A673 (cell line): ENCODE measurements around the gene OR5AU1. TPM values are rescaled to one million over a fixed set of nuclear protein-coding genes. Genes with fewer than 3 reads are reported as not detected.

Experiments used
- BruUV-seq: library from RNA; stranded (reverse); fragments of 400-500 nt; replicated peaks from 2 replicates; lab custom pipeline; 2021; lab: Mats Ljungman, UMichigan
- CTCF ChIA-PET: fragments of 300-600 bp; sonication (Branson Sonifier 250); formaldehyde crosslinking; loops from one replicate; lab custom pipeline; 2022; ENCODE audit warnings: antibody characterized with exemption; lab: Charles Lee
- POLR2A ChIA-PET: fragments of 300-600 bp; sonication (Branson Sonifier 250); formaldehyde crosslinking; loops from one replicate; lab custom pipeline; 2022; ENCODE audit warnings: antibody characterized with exemption; ENCODE audit not compliant: low non-redundant PET; lab: Charles Lee
- DNase-seq: peaks from one replicate; pipeline ENCODE4 v3.0.0-alpha.2; 2015; ENCODE audit warnings: low spot score
- H3K27ac ChIP-seq: fragments of 200-600 bp; sonication (generic); 2 replicates; pipeline ENCODE4 v1.5.1; 2016; ENCODE audit warnings: mixed run types, low read depth, mild to moderate bottlenecking, mixed read lengths, antibody characterized with exemption, low read length; ENCODE audit not compliant: poor library complexity, severe bottlenecking
- H3K27me3 ChIP-seq: fragments of 200-600 bp; sonication (generic); replicated peaks from 2 replicates; pipeline ENCODE4 v1.6.1; 2017; ENCODE audit warnings: mixed run types, low read depth, mild to moderate bottlenecking, mixed read lengths, antibody characterized with exemption, low read length; ENCODE audit not compliant: insufficient read depth, poor library complexity
- H3K36me3 ChIP-seq: fragments of 200-600 bp; sonication (generic); 2 replicates; pipeline ENCODE4 v1.6.1; 2016; ENCODE audit warnings: mixed run types, mild to moderate bottlenecking, mixed read lengths, antibody characterized with exemption, low read length; ENCODE audit not compliant: insufficient read depth, poor library complexity, severe bottlenecking
- H3K4me1 ChIP-seq: fragments of 200-600 bp; sonication (generic); 2 replicates; pipeline ENCODE4 v1.6.1; 2017; ENCODE audit warnings: mixed run types, mild to moderate bottlenecking, mixed read lengths, antibody characterized with exemption, low read length; ENCODE audit not compliant: insufficient read depth, poor library complexity, severe bottlenecking
- H3K4me3 ChIP-seq: fragments of 200-600 bp; sonication (generic); 2 replicates; pipeline ENCODE4 v1.5.1; 2016; ENCODE audit warnings: low read depth, mixed run types, mild to moderate bottlenecking, mixed read lengths, low read length; ENCODE audit not compliant: poor library complexity, severe bottlenecking
- H3K9me3 ChIP-seq: fragments of 200-600 bp; sonication (generic); 2 replicates; pipeline ENCODE4 v1.6.1; 2016; ENCODE audit warnings: mixed run types, low read depth, mild to moderate bottlenecking, mixed read lengths, antibody characterized with exemption, low read length; ENCODE audit not compliant: poor library complexity, severe bottlenecking
- EZH2 ChIP-seq: fragments of 200-600 bp; sonication (generic); IDR thresholded peaks from 2 replicates; pipeline ENCODE4 v1.6.1; 2017; ENCODE audit warnings: borderline replicate concordance, low read depth, mild to moderate bottlenecking, mixed read lengths, antibody characterized with exemption, low read length; ENCODE audit not compliant: poor library complexity, severe bottlenecking
- intact Hi-C: fragments of 100-400 bp; cut with micrococcal nuclease; formaldehyde crosslinking; loops from one replicate; pipeline ENCODE4 v1.10.0; 2022; ENCODE audit not compliant: unreplicated experiment
- total RNA-seq: library from RNA; stranded (reverse); gene quantifications from 2 replicates; pipeline ENCODE4 v1.2.3, GENCODE V29; 2021
- TF ChIP-seq, protein P1 (sequence below): fragments of 300-800, 200-600 bp; sonication (generic); conservative IDR thresholded peaks from 2 replicates; pipeline ENCODE4 v1.5.1; 2017; ENCODE audit warnings: low read depth, mild to moderate bottlenecking, antibody characterized with exemption, low read length, moderate library complexity, mixed read lengths

OR5AU1 gene
- total RNA-seq, 1 experiment from 2014 or later: not detected

- TF ChIP-seq EZH2: no peak
- TF ChIP-seq, protein P1, sequence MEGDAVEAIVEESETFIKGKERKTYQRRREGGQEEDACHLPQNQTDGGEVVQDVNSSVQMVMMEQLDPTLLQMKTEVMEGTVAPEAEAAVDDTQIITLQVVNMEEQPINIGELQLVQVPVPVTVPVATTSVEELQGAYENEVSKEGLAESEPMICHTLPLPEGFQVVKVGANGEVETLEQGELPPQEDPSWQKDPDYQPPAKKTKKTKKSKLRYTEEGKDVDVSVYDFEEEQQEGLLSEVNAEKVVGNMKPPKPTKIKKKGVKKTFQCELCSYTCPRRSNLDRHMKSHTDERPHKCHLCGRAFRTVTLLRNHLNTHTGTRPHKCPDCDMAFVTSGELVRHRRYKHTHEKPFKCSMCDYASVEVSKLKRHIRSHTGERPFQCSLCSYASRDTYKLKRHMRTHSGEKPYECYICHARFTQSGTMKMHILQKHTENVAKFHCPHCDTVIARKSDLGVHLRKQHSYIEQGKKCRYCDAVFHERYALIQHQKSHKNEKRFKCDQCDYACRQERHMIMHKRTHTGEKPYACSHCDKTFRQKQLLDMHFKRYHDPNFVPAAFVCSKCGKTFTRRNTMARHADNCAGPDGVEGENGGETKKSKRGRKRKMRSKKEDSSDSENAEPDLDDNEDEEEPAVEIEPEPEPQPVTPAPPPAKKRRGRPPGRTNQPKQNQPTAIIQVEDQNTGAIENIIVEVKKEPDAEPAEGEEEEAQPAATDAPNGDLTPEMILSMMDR: no peak
- H3K4me3 ChIP-seq: no peak overlapping the region
- H3K36me3 ChIP-seq: no peaks in the 10 kb centered on the region
- no peak for DNase-seq
- H3K9me3 ChIP-seq: no peaks in the 10 kb centered on the region
- H3K27me3 ChIP-seq: no peaks in the 10 kb centered on the region
- H3K27ac ChIP-seq: no peak overlapping the region
- H3K4me1 ChIP-seq: peaks cover 7% of the 10 kb centered on the region
- ChIA-PET CTCF (no interaction called here), POLR2A (no interaction called here)
- BruUV-seq: no TSS peak
- intact Hi-C loops: no loop called here
Observed at GRCh38 chr14:21112255-21112654, 43.6 kb downstream of the OR5AU1 start.

GRCh38 chr14:21109377-21110138 is 46.3 kb downstream of the OR5AU1 start:
- TF ChIP-seq EZH2: no peak
- TF ChIP-seq, protein P1: no peak
- no TSS peak for BruUV-seq
- Histone ChIP-seq H3K36me3 (no peaks in the 10 kb centered on the region), H3K27ac (peak overlapping the region; percentile 7), H3K4me3 (no peak overlapping the region), H3K9me3 (no peaks in the 10 kb centered on the region), H3K27me3 (no peaks in the 10 kb centered on the region), H3K4me1 (peaks cover 18% of the 10 kb centered on the region)
- peak; percentile 47 for DNase-seq
- intact Hi-C loops: loop anchor here (5.0 kb wide), 1 partner anchor 252 kb away; no protein-coding TSS in a partner anchor
- CTCF ChIA-PET: interaction anchor here (1.2 to 1.6 kb wide), 2 partner anchors 10 to 41 kb away, joined by 4 to 7 read pairs; no protein-coding TSS in a partner anchor
- POLR2A ChIA-PET: no interaction called here

DNA sequence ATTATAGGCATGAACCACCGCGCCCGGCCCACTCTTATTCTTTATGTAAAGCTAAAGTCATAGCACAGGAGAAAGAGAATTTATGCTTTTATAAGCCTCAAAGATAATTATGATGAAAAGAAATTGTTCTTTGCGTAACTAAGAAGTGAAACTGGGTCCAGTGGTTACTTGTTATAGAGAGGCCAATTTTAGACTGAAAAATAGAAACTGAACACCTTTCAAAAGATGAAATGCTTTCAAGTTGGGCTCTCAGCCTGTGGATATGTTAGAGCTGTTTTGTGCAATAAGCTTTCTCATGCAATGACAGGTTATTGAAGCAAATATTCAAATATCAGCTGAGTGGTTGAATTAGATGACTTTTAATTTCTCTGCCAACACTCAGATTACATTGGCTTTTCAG is 47.1 kb downstream of the OR5AU1 start:
- no peaks in the 10 kb centered on the region for H3K27me3 ChIP-seq
- H3K27ac ChIP-seq: no peak overlapping the region
- BruUV-seq: no TSS peak
- peaks cover 18% of the 10 kb centered on the region for H3K4me1 ChIP-seq
- DNase-seq: no peak
- TF ChIP-seq, protein P1: no peak
- no peak for TF ChIP-seq EZH2
- POLR2A ChIA-PET: no interaction called here
- intact Hi-C loops: loop anchor here (5.0 kb wide), 1 partner anchor 251 kb away; no protein-coding TSS in a partner anchor
- H3K9me3 ChIP-seq: no peaks in the 10 kb centered on the region
- H3K4me3 ChIP-seq: no peak overlapping the region
- no peaks in the 10 kb centered on the region for H3K36me3 ChIP-seq
- CTCF ChIA-PET: interaction anchor here (0.6 to 1.6 kb wide), 2 partner anchors 37 to 40 kb away, joined by 3 to 7 read pairs; no protein-coding TSS in a partner anchor
